Measurements from ENCODE around the gene GNB1.

The GNB1 gene

DNA sequence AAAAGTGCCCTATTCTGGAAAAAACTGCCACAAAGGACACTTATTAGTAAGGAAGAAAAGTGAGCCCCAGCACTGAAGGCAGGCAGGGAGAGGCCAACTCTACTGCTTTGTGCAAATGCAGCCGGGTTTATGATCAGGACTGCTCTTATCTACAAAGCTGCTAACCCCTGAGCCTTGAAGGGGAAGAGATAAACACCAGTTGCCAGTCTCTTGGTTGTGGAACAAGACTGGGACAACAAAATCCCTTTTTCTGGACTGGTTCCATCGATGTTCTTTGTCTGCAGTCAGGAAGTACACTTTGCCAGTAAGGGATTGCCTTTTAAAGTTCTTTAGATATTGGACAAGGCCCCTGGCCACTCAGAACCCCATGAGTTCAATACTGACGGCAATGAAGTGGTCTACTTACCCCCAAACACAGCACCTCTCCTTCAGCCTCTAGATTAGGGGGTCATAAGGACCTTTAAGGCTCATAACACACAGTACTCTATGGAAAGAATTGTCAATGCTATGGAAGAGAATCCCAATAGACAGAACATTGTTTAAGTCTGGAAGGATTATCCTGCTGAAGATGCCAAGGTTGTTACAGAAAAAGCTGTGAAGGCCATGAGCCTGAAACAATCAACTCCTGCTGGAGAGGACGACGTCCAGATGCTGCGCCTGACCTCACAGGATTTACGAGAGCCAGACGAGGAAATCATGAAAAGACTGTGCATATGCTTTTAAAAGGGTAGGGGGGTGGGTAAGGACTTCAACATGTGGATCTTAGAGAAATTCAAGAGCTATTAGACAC is 43.6 kb downstream of the GNB1 start:
- Histone ChIP-seq H3K4me2 (ENCODE audit: insufficient read depth, low read length, poor library complexity, severe bottlenecking) (no peak overlapping the region), H3K4ac (ENCODE audit: low read length) (no peak overlapping the region), H2AFZ (ENCODE audit: low read length) (no peak overlapping the region), H3K23ac (ENCODE audit: low read depth, low read length, poor library complexity) (no peak overlapping the region), H2AK5ac (ENCODE audit: low read depth, low read length) (no peak overlapping the region), H3K9me3 (replicated peaks in 1 of 2; ENCODE audit: control insufficient read depth in 2 of 2, insufficient read depth in 1 of 2, low read depth in 1 of 2, low read length in 2 of 2) (peaks cover 0 to 3% of the 10 kb centered on the region in 2 donors), H2BK12ac (ENCODE audit: low read length) (no peak overlapping the region), H4K8ac (ENCODE audit: low read depth, low read length) (no peak overlapping the region), H2BK15ac (ENCODE audit: low read length) (no peak overlapping the region), H2BK5ac (ENCODE audit: low read length) (no peak overlapping the region), H3K18ac (ENCODE audit: low read length) (no peak overlapping the region), H3K27me3 (ENCODE audit: control insufficient read depth in 3 of 3, insufficient read depth in 3 of 3, low read depth in 1 of 3, low read length in 3 of 3) (no peaks in the 10 kb centered on the region), H3K79me1 (ENCODE audit: low read depth, low read length) (peaks cover 6% of the 10 kb centered on the region), H3K27ac (replicated peaks; ENCODE audit: low read length) (no peak overlapping the region), H3K4me3 (ENCODE audit: low read length in 2 of 2) (no peak overlapping the region), H3K14ac (ENCODE audit: low read length) (no peak overlapping the region), H2BK120ac (ENCODE audit: low read depth, low read length) (no peak overlapping the region), H3K9ac (ENCODE audit: low read depth, low read length, poor library complexity) (no peak overlapping the region), H4K91ac (ENCODE audit: low read depth, low read length, poor library complexity) (no peak overlapping the region), H3K4me1 (ENCODE audit: control insufficient read depth in 2 of 2, insufficient read depth in 1 of 2, low read depth in 1 of 2, low read length in 2 of 2) (peaks cover 4 to 6% of the 10 kb centered on the region in 2 donors), H3K36me3 (replicated peaks in 1 of 2; ENCODE audit: control insufficient read depth in 2 of 2, insufficient read depth in 2 of 2, low read length in 2 of 2) (peaks cover 0 to 64% of the 10 kb centered on the region in 2 donors)
- no CpG with 5 or more reads among the region's 8 CpGs for WGBS, 2 donors (ENCODE audit: extremely low coverage in 2 of 2, insufficient read length in 2 of 2, insufficient replicate concordance in 1 of 2)
- no peak for DNase-seq (ENCODE audit: low spot score)

DNA sequence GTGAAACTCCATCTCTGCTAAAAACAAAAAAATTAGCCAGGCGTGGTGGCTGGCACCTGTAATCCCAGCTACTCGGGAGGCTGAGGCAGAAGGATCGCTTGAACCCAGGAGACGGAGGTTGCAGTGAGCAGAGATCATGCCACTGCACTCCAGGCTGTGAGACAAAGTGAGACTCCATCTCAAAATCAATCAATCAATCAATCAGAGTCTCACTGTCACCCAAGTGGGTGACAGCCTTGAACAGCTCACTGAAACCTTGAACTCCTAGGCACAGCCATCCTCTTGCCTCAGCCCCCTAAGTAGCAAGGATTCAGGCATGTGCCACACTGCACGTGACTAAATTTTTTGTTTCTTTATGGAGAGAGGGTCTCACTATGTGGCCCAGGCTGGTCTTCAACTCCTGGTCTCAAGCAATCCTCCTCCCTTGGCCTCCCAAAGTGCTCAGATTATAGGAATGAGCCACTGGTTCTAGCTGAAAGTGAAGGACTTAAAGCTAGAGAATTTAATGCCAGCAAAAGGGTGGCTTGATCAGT is 44.4 kb downstream of the GNB1 start:
- Histone ChIP-seq H2BK5ac (ENCODE audit: low read length) (no peak overlapping the region), H3K4me3 (ENCODE audit: low read length in 2 of 2) (no peak overlapping the region), H3K4me2 (ENCODE audit: insufficient read depth, low read length, poor library complexity, severe bottlenecking) (no peak overlapping the region), H3K18ac (ENCODE audit: low read length) (no peak overlapping the region), H3K9me3 (replicated peaks in 1 of 2; ENCODE audit: control insufficient read depth in 2 of 2, insufficient read depth in 1 of 2, low read depth in 1 of 2, low read length in 2 of 2) (peaks cover 0 to 1% of the 10 kb centered on the region in 2 donors), H2BK120ac (ENCODE audit: low read depth, low read length) (no peak overlapping the region), H3K27me3 (ENCODE audit: control insufficient read depth in 3 of 3, insufficient read depth in 3 of 3, low read depth in 1 of 3, low read length in 3 of 3) (no peaks in the 10 kb centered on the region), H3K27ac (replicated peaks; ENCODE audit: low read length) (no peak overlapping the region), H3K4me1 (ENCODE audit: control insufficient read depth in 2 of 2, insufficient read depth in 1 of 2, low read depth in 1 of 2, low read length in 2 of 2) (peaks cover 4 to 6% of the 10 kb centered on the region in 2 donors), H2BK15ac (ENCODE audit: low read length) (no peak overlapping the region), H3K23ac (ENCODE audit: low read depth, low read length, poor library complexity) (no peak overlapping the region), H4K8ac (ENCODE audit: low read depth, low read length) (no peak overlapping the region), H3K4ac (ENCODE audit: low read length) (no peak overlapping the region), H2AFZ (ENCODE audit: low read length) (no peak overlapping the region), H3K14ac (ENCODE audit: low read length) (no peak overlapping the region), H2BK12ac (ENCODE audit: low read length) (no peak overlapping the region), H4K91ac (ENCODE audit: low read depth, low read length, poor library complexity) (no peak overlapping the region), H3K79me1 (ENCODE audit: low read depth, low read length) (peaks cover 6% of the 10 kb centered on the region), H2AK5ac (ENCODE audit: low read depth, low read length) (no peak overlapping the region), H3K9ac (ENCODE audit: low read depth, low read length, poor library complexity) (no peak overlapping the region), H3K36me3 (replicated peaks in 1 of 2; ENCODE audit: control insufficient read depth in 2 of 2, insufficient read depth in 2 of 2, low read length in 2 of 2) (peaks cover 0 to 59% of the 10 kb centered on the region in 2 donors)
- no peak for DNase-seq (ENCODE audit: low spot score)
- no CpG with 5 or more reads among the region's 5 CpGs for WGBS, 2 donors (ENCODE audit: extremely low coverage in 2 of 2, insufficient read length in 2 of 2, insufficient replicate concordance in 1 of 2)

DNA sequence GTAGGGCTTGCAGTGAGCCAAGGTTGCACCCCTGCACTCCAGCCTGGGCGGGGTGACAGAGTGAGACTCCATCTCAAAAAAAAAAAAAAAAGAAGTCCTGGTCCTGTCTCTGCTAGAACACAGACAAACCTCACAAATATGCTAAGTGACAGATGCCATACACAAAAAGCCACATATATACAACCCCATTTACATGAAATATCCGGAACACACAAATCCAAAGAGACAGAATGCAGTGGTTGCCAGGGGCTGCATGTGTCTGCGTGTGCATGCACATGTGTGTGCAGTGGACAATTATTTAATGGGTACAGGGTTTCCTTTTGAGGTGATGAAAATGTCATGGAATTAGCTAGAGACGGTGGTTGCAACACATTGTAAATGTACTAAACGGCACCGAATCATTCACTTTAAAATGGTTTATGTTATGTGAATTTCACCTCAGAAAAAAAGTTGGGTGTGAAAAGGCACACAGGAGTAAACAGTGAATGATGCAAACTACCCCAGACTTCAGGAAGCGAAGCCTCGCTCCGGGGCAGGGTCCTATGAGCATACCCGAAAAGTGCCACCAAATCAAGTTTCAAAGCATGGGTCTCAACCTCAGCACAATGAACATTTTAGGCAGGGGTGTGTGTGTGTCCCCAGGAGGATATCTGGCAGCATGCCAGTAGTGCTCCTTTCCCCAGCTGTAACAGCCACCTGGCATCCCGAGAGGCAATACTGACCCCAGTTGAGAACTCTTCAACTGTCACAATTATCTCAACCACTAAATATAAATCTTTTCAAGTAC is 48.3 kb downstream of the GNB1 start:
- Histone ChIP-seq H2BK5ac (ENCODE audit: low read length) (no peak overlapping the region), H4K91ac (ENCODE audit: low read depth, low read length, poor library complexity) (no peak overlapping the region)
- WGBS, 2 donors (ENCODE audit: extremely low coverage in 2 of 2, insufficient read length in 2 of 2, insufficient replicate concordance in 1 of 2): no CpG with 5 or more reads among the region's 11 CpGs

DNA sequence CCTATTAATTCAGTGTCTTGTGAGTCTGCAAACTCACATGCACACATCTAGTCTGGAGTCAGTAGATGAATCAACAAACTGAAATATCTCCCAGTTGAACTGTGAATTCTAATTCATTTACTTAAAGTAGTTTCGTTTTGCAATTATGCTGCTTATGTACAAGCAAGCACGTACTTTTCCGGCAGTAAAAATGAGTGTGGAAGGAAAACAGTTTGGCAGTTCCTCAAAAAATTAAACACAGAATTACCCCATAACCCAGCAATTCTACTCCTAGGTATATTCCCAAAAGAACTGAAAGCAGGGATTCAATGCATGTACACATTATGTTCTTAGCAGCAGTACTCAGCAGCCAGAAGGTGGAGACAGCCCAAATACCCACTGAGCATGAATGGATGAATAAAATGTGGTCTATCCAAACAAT is 49.3 kb downstream of the GNB1 start:
- Histone ChIP-seq H3K4me2 (ENCODE audit: insufficient read depth, low read length, poor library complexity, severe bottlenecking) (no peak overlapping the region), H2BK120ac (ENCODE audit: low read depth, low read length) (no peak overlapping the region), H3K36me3 (replicated peaks in 1 of 2; ENCODE audit: control insufficient read depth in 2 of 2, insufficient read depth in 2 of 2, low read length in 2 of 2) (peaks cover 3 to 74% of the 10 kb centered on the region in 2 donors), H2AK5ac (ENCODE audit: low read depth, low read length) (no peak overlapping the region), H3K4ac (ENCODE audit: low read length) (no peak overlapping the region), H3K4me1 (ENCODE audit: control insufficient read depth in 2 of 2, insufficient read depth in 1 of 2, low read depth in 1 of 2, low read length in 2 of 2) (no peaks in the 10 kb centered on the region), H2BK15ac (ENCODE audit: low read length) (no peak overlapping the region), H3K27ac (replicated peaks; ENCODE audit: low read length) (no peak overlapping the region), H3K79me1 (ENCODE audit: low read depth, low read length) (peaks cover 3% of the 10 kb centered on the region), H3K27me3 (ENCODE audit: control insufficient read depth in 3 of 3, insufficient read depth in 3 of 3, low read depth in 1 of 3, low read length in 3 of 3) (no peaks in the 10 kb centered on the region), H3K14ac (ENCODE audit: low read length) (no peak overlapping the region), H2BK12ac (ENCODE audit: low read length) (no peak overlapping the region), H2BK5ac (ENCODE audit: low read length) (no peak overlapping the region), H4K8ac (ENCODE audit: low read depth, low read length) (no peak overlapping the region), H2AFZ (ENCODE audit: low read length) (no peak overlapping the region), H3K9ac (ENCODE audit: low read depth, low read length, poor library complexity) (no peak overlapping the region), H3K18ac (ENCODE audit: low read length) (no peak overlapping the region), H3K4me3 (ENCODE audit: low read length in 2 of 2) (no peak overlapping the region), H3K23ac (ENCODE audit: low read depth, low read length, poor library complexity) (no peak overlapping the region), H4K91ac (ENCODE audit: low read depth, low read length, poor library complexity) (no peak overlapping the region), H3K9me3 (replicated peaks in 1 of 2; ENCODE audit: control insufficient read depth in 2 of 2, insufficient read depth in 1 of 2, low read depth in 1 of 2, low read length in 2 of 2) (peaks cover 0 to 5% of the 10 kb centered on the region in 2 donors)
- DNase-seq (ENCODE audit: low spot score): no peak
- no CpG with 5 or more reads among the region's 3 CpGs for WGBS, 2 donors (ENCODE audit: extremely low coverage in 2 of 2, insufficient read length in 2 of 2, insufficient replicate concordance in 1 of 2)

More for the DNA sequence above, 48.3 kb downstream of the GNB1 start:
- Histone ChIP-seq H3K27ac (replicated peaks; ENCODE audit: low read length) (no peak overlapping the region), H3K9me3 (replicated peaks in 1 of 2; ENCODE audit: control insufficient read depth in 2 of 2, insufficient read depth in 1 of 2, low read depth in 1 of 2, low read length in 2 of 2) (peaks cover 0 to 5% of the 10 kb centered on the region in 2 donors), H3K9ac (ENCODE audit: low read depth, low read length, poor library complexity) (no peak overlapping the region), H3K4me2 (ENCODE audit: insufficient read depth, low read length, poor library complexity, severe bottlenecking) (no peak overlapping the region), H3K14ac (ENCODE audit: low read length) (no peak overlapping the region), H2BK120ac (ENCODE audit: low read depth, low read length) (no peak overlapping the region), H3K4me3 (ENCODE audit: low read length in 2 of 2) (no peak overlapping the region), H4K8ac (ENCODE audit: low read depth, low read length) (no peak overlapping the region), H2BK15ac (ENCODE audit: low read length) (no peak overlapping the region), H3K36me3 (replicated peaks in 1 of 2; ENCODE audit: control insufficient read depth in 2 of 2, insufficient read depth in 2 of 2, low read length in 2 of 2) (peaks cover 3 to 74% of the 10 kb centered on the region in 2 donors), H3K4ac (ENCODE audit: low read length) (no peak overlapping the region), H2AK5ac (ENCODE audit: low read depth, low read length) (no peak overlapping the region), H2AFZ (ENCODE audit: low read length) (no peak overlapping the region), H3K27me3 (ENCODE audit: control insufficient read depth in 3 of 3, insufficient read depth in 3 of 3, low read depth in 1 of 3, low read length in 3 of 3) (no peaks in the 10 kb centered on the region), H3K23ac (ENCODE audit: low read depth, low read length, poor library complexity) (no peak overlapping the region), H3K18ac (ENCODE audit: low read length) (no peak overlapping the region), H3K79me1 (ENCODE audit: low read depth, low read length) (peaks cover 5% of the 10 kb centered on the region), H3K4me1 (ENCODE audit: control insufficient read depth in 2 of 2, insufficient read depth in 1 of 2, low read depth in 1 of 2, low read length in 2 of 2) (no peaks in the 10 kb centered on the region), H2BK12ac (ENCODE audit: low read length) (no peak overlapping the region)
- DNase-seq (ENCODE audit: low spot score): no peak
